GM12875 (cell line): ENCODE results near the gene SHLD1.
"Not testable (repeated sequence)": the region's sequence is repeated elsewhere in the genome, so short reads cannot be mapped to it uniquely, and the experiment has no call there.

ENCODE experiments used
- H3K4me3 ChIP-seq: one replicate; pipeline ENCODE4 v1.5.1; 2011; ENCODE audit warnings: low read depth, low read length, control low read depth
- TF ChIP-seq, protein P1 (sequence below): IDR thresholded peaks from 2 replicates; pipeline ENCODE4 v1.5.1; 2011; ENCODE audit warnings: low read depth, mild to moderate bottlenecking, control low read depth, inconsistent platforms, low read length, moderate library complexity, borderline replicate concordance; ENCODE audit not compliant: insufficient read depth

The SHLD1 gene

DNA sequence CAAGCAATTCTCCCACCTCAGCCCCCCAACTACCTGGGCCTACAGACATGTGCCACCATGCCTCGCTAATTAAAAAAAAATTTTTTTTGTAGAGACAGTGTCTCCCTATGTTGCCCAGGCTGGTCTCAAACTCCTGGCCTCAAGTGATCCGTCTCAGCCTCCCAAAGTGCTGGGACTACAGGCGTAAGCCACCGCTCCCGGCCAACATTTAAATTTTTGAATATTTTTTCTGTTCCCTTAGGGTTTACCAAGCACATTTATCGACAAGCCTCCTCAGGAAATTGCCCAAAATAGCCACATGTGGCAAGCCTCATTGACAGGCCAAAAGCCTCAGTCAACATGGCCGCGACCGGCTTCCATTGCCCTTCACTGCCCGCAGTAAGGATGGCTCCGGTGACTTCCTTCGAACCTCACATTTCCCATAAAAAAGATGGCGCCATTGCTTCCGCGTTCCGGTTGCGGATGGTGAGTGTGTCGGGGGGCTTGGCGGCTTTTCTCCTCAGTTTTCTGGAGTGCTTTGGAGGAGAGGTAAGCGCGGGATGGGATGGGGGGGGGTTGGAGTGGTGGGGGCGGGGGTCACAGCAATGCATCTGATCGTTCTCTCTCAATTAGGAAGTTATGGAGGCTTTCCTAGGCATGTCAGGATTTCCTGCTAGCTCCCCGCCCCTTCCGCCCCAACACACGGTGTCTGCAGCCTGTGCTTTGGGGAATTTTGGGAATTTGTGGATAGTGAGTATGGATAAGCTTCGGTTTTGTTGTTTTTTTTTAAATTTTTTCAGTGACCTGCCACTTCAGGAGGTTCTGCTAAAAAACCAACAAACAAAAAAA lies at the start of gene SHLD1:
Gene SHLD1, plus strand, starts transcription at position 450 of the 828 bp plus-strand sequence. CDS start 22,465 bp downstream, outside the sequence.
- TF ChIP-seq, protein P1, sequence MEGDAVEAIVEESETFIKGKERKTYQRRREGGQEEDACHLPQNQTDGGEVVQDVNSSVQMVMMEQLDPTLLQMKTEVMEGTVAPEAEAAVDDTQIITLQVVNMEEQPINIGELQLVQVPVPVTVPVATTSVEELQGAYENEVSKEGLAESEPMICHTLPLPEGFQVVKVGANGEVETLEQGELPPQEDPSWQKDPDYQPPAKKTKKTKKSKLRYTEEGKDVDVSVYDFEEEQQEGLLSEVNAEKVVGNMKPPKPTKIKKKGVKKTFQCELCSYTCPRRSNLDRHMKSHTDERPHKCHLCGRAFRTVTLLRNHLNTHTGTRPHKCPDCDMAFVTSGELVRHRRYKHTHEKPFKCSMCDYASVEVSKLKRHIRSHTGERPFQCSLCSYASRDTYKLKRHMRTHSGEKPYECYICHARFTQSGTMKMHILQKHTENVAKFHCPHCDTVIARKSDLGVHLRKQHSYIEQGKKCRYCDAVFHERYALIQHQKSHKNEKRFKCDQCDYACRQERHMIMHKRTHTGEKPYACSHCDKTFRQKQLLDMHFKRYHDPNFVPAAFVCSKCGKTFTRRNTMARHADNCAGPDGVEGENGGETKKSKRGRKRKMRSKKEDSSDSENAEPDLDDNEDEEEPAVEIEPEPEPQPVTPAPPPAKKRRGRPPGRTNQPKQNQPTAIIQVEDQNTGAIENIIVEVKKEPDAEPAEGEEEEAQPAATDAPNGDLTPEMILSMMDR, result no peak
- H3K4me3 ChIP-seq, result peak within 1 kb of the TSS; percentile 53

DNA sequence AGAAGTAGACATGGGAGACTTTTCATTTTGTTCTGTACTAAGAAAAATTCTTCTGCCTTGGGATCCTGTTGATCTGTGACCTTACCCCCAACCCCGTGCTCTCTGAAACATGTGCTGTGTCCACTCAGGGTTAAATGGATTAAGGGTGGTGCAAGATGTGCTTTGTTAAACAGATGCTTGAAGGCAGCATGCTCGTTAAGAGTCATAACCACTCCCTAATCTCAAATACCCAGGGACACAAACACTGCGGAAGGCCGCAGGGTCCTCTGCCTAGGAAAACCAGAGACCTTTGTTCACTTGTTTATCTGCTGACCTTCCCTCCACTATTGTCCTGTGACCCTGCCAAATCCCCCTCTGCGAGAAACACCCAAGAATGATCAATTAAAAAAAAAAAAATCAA lies 47.9 kb upstream of the SHLD1 start:
- not testable (repeated sequence) for H3K4me3 ChIP-seq

DNA sequence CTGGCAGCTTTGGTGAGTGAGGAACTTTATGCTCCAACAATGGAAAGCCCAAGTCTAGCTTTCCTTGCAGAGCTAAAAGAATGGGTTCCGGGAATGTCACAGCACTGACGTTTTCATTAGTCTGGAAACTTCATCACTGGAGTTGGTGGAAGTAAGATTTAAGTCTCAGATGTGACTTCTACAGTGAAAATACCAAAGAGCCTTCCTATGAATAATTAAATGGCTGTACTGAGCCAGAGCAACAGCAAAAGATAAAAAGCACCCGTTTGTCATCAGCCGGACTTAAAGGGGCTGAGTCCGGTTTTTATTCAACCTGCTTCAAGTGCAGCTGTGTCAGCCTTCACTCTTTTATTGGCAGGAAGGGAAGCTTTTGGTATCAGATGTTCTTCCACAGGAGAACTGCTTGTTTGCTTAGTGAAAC lies 46.5 kb upstream of the SHLD1 start:
- TF ChIP-seq, protein P1, result no peak

DNA sequence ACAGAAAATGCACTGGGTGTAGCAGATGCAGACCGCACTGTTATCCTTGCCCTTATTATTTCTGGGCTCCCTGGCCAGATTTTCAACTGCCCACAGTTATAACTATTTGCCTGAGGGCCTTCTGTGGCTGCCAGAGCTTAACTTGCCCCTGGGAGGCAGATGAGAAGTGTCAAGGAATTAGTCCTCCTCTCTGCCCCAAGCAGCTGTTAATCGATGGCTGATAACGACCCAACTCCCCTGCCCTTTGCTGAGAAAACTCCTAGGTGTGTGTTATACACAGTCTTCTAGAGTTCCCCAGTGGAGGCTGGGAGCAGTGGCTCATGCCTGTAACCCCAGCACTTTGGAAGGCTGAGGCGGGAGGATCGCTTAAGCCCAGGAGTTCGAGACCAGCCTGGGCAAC lies 44.4 kb upstream of the SHLD1 start:
- TF ChIP-seq, protein P1, result no peak
- no peak overlapping the region for H3K4me3 ChIP-seq

More for the DNA sequence above, 46.5 kb upstream of the SHLD1 start:
- H3K4me3 ChIP-seq, result no peak overlapping the region

- TF ChIP-seq, protein P1, result no peak
- H3K4me3 ChIP-seq, result no peak overlapping the region
Observed at GRCh38 chr20:5706797-5707196, 43.4 kb upstream of the SHLD1 start.

- no peak overlapping the region for H3K4me3 ChIP-seq
- TF ChIP-seq, protein P1, result no peak
Observed at GRCh38 chr20:5710551-5710950, 39.6 kb upstream of the SHLD1 start.

- TF ChIP-seq, protein P1, result no peak
- H3K4me3 ChIP-seq, result no peak overlapping the region
Observed at GRCh38 chr20:5714261-5715041, 35.8 kb upstream of the SHLD1 start.
